ENCODE measurements around the gene ZNF593OS.

DNA sequence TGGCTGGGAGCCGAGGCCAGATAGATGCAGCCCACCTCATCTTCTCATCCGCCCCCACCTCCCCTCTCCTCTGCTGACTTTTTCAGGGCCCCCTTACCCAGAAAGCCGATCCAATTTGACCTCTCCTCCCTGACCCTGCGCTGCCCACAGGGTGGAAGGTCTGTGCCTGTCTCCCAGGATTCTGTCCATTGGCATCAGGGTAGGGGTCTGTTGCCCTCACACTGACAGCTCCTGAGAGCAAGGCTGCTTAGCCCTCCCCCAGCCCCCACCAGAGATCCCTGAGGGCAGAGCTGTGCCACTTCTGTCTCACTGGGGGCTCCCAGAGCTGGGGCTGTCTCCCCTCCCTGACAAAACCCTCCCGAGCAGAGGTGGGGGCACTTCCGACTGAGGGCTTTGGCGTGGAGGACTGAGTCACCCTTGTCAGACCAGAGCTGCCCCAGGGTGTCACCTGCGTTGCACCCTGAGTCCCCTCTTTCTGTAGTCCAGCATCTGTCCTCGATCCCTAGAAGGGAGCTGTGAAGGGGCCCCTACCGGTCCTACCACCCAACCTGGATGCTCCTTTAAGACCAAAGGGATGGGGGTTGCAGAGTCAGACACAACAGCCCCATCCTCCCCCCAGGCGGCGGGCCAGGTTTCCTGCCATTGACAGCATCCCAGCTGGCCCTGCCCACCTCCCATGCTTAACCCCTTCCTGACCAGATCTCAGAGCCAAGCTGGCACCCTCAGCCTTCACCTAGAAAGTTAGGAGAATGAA, 15.2 kb downstream of the ZNF593OS start:
- TF ChIP-seq, protein P1, sequence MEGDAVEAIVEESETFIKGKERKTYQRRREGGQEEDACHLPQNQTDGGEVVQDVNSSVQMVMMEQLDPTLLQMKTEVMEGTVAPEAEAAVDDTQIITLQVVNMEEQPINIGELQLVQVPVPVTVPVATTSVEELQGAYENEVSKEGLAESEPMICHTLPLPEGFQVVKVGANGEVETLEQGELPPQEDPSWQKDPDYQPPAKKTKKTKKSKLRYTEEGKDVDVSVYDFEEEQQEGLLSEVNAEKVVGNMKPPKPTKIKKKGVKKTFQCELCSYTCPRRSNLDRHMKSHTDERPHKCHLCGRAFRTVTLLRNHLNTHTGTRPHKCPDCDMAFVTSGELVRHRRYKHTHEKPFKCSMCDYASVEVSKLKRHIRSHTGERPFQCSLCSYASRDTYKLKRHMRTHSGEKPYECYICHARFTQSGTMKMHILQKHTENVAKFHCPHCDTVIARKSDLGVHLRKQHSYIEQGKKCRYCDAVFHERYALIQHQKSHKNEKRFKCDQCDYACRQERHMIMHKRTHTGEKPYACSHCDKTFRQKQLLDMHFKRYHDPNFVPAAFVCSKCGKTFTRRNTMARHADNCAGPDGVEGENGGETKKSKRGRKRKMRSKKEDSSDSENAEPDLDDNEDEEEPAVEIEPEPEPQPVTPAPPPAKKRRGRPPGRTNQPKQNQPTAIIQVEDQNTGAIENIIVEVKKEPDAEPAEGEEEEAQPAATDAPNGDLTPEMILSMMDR (IDR thresholded peaks at IDR 0.05), result no peak
- no peak for TF ChIP-seq ZFX (IDR thresholded peaks at IDR 0.05; ENCODE audit: borderline replicate concordance)
